IPS-15b (cell line): ENCODE results near the gene ZNF662.

Source experiments
- H3K27me3 ChIP-seq: one replicate; pipeline ENCODE4 v1.6.1; 2013; ENCODE audit warnings: low read length; ENCODE audit not compliant: control insufficient read depth, insufficient read depth
- H3K36me3 ChIP-seq: one replicate; pipeline ENCODE4 v1.6.1; 2013; ENCODE audit warnings: low read length; ENCODE audit not compliant: control insufficient read depth, insufficient read depth
- H3K4me1 ChIP-seq: one replicate; pipeline ENCODE4 v1.6.1; 2013; ENCODE audit warnings: mild to moderate bottlenecking, low read length; ENCODE audit not compliant: control insufficient read depth, insufficient read depth
- H3K4me3 ChIP-seq: one replicate; pipeline ENCODE4 v1.5.1; 2013; ENCODE audit warnings: low read depth, low read length
- H3K9ac ChIP-seq: one replicate; pipeline ENCODE4 v1.6.1; 2013; ENCODE audit warnings: low read depth, mild to moderate bottlenecking, low read length
- H3K9me3 ChIP-seq: one replicate; pipeline ENCODE4 v1.6.1; 2013; ENCODE audit warnings: mild to moderate bottlenecking, low read length; ENCODE audit not compliant: control insufficient read depth, insufficient read depth

Gene ZNF662

GRCh38 chr3:42911551-42911950 lies 5.6 kb downstream of the ZNF662 start:
- H3K4me1 ChIP-seq, result no peaks in the 10 kb centered on the region
- H3K4me3 ChIP-seq, result no peak overlapping the region
- no peaks in the 10 kb centered on the region for H3K27me3 ChIP-seq
- H3K9me3 ChIP-seq, result peaks cover 15% of the 10 kb centered on the region
- H3K9ac ChIP-seq, result no peak overlapping the region
- no peaks in the 10 kb centered on the region for H3K36me3 ChIP-seq

- Histone ChIP-seq H3K4me1 (no peaks in the 10 kb centered on the region), H3K27me3 (no peaks in the 10 kb centered on the region), H3K36me3 (no peaks in the 10 kb centered on the region), H3K4me3 (no peak overlapping the region), H3K9ac (no peak overlapping the region), H3K9me3 (peaks cover 23% of the 10 kb centered on the region)
Measured at GRCh38 chr3:42914771-42915515, 9.0 kb downstream of the ZNF662 start.

- Histone ChIP-seq H3K4me3 (no peak overlapping the region), H3K27me3 (no peaks in the 10 kb centered on the region), H3K4me1 (no peaks in the 10 kb centered on the region), H3K36me3 (no peaks in the 10 kb centered on the region), H3K9me3 (no peaks in the 10 kb centered on the region), H3K9ac (no peak overlapping the region)
Measured at GRCh38 chr3:42923606-42924005, 17.7 kb downstream of the ZNF662 start.

GRCh38 chr3:42926310-42926709 lies 20.4 kb downstream of the ZNF662 start:
- H3K9ac ChIP-seq, result no peak overlapping the region

GRCh38 chr3:42934111-42934510 lies 28.2 kb downstream of the ZNF662 start:
- Histone ChIP-seq H3K4me1 (no peaks in the 10 kb centered on the region), H3K4me3 (no peak overlapping the region), H3K27me3 (no peaks in the 10 kb centered on the region), H3K9ac (no peak overlapping the region), H3K9me3 (no peaks in the 10 kb centered on the region), H3K36me3 (no peaks in the 10 kb centered on the region)

More at GRCh38 chr3:42926310-42926709, 20.4 kb downstream of the ZNF662 start:
- Histone ChIP-seq H3K4me1 (no peaks in the 10 kb centered on the region), H3K4me3 (no peak overlapping the region), H3K9me3 (no peaks in the 10 kb centered on the region), H3K36me3 (no peaks in the 10 kb centered on the region), H3K27me3 (no peaks in the 10 kb centered on the region)

GRCh38 chr3:42934910-42935309 lies 29.0 kb downstream of the ZNF662 start:
- Histone ChIP-seq H3K4me3 (no peak overlapping the region), H3K9me3 (no peaks in the 10 kb centered on the region), H3K4me1 (no peaks in the 10 kb centered on the region)

GRCh38 chr3:42935472-42935871 lies 29.5 kb downstream of the ZNF662 start:
- Histone ChIP-seq H3K36me3 (no peaks in the 10 kb centered on the region), H3K4me3 (no peak overlapping the region), H3K4me1 (no peaks in the 10 kb centered on the region), H3K9ac (no peak overlapping the region), H3K9me3 (no peaks in the 10 kb centered on the region), H3K27me3 (no peaks in the 10 kb centered on the region)

More at GRCh38 chr3:42934910-42935309, 29.0 kb downstream of the ZNF662 start:
- no peak overlapping the region for H3K9ac ChIP-seq
- no peaks in the 10 kb centered on the region for H3K36me3 ChIP-seq
- H3K27me3 ChIP-seq, result no peaks in the 10 kb centered on the region

- no peak overlapping the region for H3K9ac ChIP-seq
- H3K36me3 ChIP-seq, result no peaks in the 10 kb centered on the region
- H3K27me3 ChIP-seq, result no peaks in the 10 kb centered on the region
- no peaks in the 10 kb centered on the region for H3K4me1 ChIP-seq
- no peaks in the 10 kb centered on the region for H3K9me3 ChIP-seq
- H3K4me3 ChIP-seq, result no peak overlapping the region
Measured at GRCh38 chr3:42936157-42936981, 30.4 kb downstream of the ZNF662 start.

GRCh38 chr3:42937334-42937733 lies 31.4 kb downstream of the ZNF662 start:
- Histone ChIP-seq H3K36me3 (no peaks in the 10 kb centered on the region), H3K27me3 (no peaks in the 10 kb centered on the region), H3K4me1 (no peaks in the 10 kb centered on the region)

GRCh38 chr3:42942693-42943092 lies 36.8 kb downstream of the ZNF662 start:
- Histone ChIP-seq H3K36me3 (no peaks in the 10 kb centered on the region), H3K27me3 (no peaks in the 10 kb centered on the region), H3K4me1 (no peaks in the 10 kb centered on the region), H3K9me3 (no peaks in the 10 kb centered on the region), H3K9ac (no peak overlapping the region), H3K4me3 (no peak overlapping the region)

More at GRCh38 chr3:42937334-42937733, 31.4 kb downstream of the ZNF662 start:
- no peak overlapping the region for H3K4me3 ChIP-seq
- H3K9me3 ChIP-seq, result no peaks in the 10 kb centered on the region
- no peak overlapping the region for H3K9ac ChIP-seq

- Histone ChIP-seq H3K9me3 (no peaks in the 10 kb centered on the region), H3K9ac (no peak overlapping the region), H3K4me3 (no peak overlapping the region), H3K4me1 (no peaks in the 10 kb centered on the region), H3K36me3 (no peaks in the 10 kb centered on the region), H3K27me3 (no peaks in the 10 kb centered on the region)
Measured at GRCh38 chr3:42946050-42946449, 40.1 kb downstream of the ZNF662 start.

- H3K4me3 ChIP-seq, result no peak overlapping the region
- no peak overlapping the region for H3K9ac ChIP-seq
- no peaks in the 10 kb centered on the region for H3K9me3 ChIP-seq
- H3K36me3 ChIP-seq, result no peaks in the 10 kb centered on the region
- no peaks in the 10 kb centered on the region for H3K27me3 ChIP-seq
- H3K4me1 ChIP-seq, result no peaks in the 10 kb centered on the region
Measured at GRCh38 chr3:42957573-42957972, 51.6 kb downstream of the ZNF662 start.
